Embryonic facial prominence (tissue), 1 donor: ENCODE measurements around the gene BAZ2A.

Experiments
- DNase-seq: peaks from one replicate; pipeline ENCODE4 v3.0.0-alpha.2; 2016; ENCODE audit errors: extremely low spot score

The BAZ2A gene

GRCh38 chr12:56635806-56636674, 5.9 kb upstream of the BAZ2A start:
- peak; percentile 71 for DNase-seq

DNA sequence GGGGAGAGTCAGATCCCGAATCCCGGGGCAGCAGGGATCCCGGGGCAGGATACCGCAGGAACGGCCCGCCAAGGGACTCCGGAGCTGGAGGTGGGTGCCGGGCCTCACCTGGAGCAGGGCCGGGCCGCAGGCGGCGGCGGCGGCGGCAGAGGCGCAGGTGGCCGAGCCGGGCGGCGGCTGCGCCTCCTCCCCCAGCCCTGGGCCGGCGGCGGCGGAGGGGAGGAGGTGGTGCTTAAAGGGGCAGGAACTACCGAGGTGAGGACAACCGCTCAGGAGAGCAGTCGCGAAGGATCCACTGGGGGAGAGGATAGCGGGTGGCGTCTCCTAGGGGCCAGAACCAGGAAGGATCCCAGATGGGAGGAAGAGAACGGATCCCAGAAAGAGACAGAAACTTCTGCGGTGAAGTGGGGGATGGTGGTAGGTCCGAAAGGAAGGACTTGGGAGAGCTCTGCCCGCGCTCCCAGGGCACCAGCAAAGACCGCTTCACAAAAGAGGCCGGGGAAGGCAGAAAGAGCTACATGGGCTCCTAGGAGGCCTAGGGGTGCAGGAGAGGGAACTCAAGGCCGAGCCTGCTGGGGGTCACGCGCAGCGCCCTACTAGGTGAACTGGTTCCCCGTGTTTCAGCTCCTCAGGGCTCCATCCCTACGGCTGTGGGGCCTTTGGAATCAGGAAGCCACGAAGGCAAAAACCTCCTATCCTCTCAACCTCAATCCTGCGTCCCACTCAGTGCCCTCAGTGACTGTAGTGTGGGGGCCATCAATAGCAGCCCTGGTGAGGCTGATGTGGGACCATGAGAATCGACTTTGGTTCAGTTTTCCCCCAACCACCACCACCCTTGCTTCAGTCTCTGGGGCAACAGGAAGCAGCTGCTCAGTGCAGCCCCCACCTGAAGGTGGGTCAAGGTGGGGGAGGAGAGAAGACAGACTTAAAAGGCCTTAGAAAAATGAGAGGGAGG, 5.0 kb upstream of the BAZ2A start:
- DNase-seq = peak; percentile 51

DNA sequence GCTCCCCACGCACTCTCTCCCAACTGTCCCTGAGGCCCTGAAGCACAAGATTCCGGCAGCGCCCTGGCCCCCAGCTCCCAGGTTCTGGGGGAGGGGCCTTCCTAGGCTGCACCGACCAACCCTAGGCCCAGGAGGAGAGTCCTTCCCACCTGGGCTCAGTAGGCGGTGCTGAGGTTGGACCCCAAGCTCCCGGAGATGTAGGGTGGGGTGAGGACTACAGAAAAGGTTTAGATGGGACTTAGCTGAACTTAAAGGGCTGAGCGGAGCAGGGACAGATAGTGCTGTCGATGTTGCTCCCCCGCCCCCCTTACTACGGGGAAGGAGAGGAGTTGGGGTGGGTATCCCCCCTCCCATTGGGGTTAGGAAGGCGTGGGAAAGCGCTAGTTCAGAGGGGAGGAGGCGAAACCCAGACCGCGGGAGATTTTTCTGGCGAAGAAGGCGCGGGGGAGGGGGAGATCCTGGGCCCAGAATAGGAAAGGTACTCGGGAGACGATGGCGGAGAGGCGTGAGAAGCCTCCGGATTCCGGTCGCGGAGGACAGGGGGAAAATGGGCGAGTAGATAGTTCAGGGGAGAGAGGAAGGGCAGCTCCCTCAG, 4.2 kb upstream of the BAZ2A start:
- DNase-seq = no peak

DNA sequence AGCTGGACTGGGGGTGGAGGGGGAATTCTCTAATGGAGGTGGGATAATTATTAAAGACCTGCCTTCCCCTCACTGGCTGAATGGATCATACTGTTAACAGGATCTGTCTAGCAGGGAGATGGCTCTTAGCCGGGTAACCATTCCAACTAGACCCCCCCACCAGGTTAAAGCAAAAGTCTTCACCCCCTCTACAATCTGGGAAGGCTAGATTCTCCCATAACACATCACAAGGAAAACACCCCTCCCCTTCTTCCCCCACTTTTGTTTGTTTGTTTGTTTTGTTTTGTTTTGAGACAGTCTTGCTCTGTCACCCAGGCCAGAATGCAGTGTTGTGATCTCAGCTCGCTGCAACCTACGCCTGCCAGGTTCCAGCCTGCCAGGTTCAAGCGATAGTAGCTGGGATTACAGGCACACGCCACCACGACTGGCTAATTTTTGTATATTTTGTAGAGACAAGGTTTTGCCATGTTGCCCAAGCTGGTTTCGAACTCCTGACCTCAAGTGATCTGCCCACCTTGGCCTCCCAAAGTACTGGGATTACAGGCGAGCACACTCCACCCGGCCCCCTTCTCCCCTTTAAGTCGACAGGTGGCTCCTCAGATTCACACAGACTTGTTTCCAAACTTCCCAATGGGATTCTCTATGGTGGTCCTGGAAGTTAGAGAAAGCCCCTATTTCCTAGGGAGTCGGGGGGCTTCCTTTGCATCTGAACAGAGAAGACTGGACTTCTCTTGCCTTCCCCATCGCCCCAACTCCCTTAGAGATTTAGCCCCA, 3.5 kb upstream of the BAZ2A start:
- DNase-seq = no peak

- no peak for DNase-seq
Measured at GRCh38 chr12:56632701-56633467, 2.8 kb upstream of the BAZ2A start.

- no peak for DNase-seq
Measured at GRCh38 chr12:56631790-56632700, 1.9 kb upstream of the BAZ2A start.

GRCh38 chr12:56629459-56630179, 507 bp downstream of the BAZ2A start:
- DNase-seq = no peak

GRCh38 chr12:56628671-56629458, 1.3 kb downstream of the BAZ2A start:
- DNase-seq = no peak

DNA sequence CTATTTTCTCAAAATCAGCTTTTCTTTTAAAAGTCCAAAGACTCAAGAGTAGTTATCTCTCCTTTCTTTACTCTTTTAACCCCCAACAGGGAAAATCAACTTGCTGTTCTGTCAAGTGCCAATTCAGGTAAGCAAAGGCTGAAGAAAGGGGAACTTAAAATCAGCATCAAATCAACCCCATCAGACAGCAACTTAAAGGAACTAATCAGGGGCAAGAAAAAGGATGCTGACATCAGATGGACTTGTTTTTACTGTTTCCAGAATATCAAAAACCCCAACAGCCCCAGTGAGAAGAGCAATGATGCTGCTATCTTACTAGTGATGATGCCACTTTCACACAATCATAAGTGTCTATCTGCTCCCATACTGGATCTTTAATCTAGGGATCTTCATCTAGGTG, 3.4 kb downstream of the BAZ2A start:
- DNase-seq = no peak

DNA sequence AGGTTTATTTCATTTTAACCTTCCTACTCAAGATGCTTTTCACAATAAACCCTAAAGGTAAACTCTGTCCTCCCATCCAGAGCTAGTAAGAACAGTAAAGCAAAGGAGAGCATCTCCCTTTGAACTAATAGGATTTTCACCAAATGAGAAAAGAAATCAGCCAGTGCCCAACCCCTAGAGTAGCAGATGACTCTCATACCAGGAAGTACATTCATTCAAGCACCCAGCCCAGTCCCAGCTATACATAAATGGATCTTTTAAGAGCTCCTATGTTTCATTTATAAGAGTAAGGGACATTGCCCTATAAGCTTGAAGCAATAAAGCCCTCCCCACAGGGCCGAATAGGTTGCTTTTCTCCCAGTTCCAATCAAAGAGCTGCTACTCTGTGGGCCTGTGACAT, 7.6 kb downstream of the BAZ2A start:
- no peak for DNase-seq

DNA sequence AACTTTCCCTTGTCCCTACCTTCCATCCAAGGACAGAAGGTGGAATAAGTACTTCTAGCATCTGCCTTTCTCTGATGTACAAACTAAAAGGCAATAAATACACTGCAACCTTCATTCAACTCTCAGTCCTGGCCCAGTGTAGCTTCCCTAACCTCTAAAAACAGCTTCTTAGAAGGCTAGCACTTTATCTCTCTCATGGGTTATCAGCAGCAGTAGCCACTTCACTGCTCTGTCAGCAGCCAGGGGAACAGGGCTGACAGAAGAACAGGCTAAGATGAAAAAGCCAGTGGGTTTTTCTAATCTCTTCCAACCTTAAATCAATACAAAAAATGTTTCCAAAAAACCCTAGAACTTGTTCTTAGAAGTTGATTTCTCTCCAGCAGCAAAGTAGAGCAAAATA, 13.2 kb downstream of the BAZ2A start:
- DNase-seq = no peak

GRCh38 chr12:56616244-56616643, 13.9 kb downstream of the BAZ2A start:
- no peak for DNase-seq

GRCh38 chr12:56614627-56615026, 15.5 kb downstream of the BAZ2A start:
- DNase-seq = no peak

- no peak for DNase-seq
Measured at GRCh38 chr12:56604355-56604754, 25.8 kb downstream of the BAZ2A start.

GRCh38 chr12:56602239-56602638, 27.9 kb downstream of the BAZ2A start:
- no peak for DNase-seq

DNA sequence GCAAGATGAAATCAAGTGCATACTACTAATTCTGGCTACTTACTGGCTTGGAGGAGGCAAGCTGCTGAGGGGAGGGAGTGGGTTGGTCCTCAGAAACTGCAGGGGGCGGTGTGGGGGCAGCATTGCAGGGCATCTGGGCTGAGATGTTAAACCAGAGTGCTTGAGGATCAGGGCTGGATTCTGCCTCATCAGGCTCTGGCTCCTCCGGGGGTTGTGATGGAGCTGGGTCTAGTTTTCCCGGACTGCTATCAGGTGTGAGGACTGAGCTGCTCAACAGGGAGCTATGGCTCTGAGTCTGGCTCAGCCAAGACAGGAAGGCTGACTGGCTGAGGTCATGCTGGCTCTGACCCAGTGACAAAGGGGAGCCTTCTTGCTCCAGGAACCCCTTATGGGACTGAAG, 28.6 kb downstream of the BAZ2A start:
- no peak for DNase-seq

DNA sequence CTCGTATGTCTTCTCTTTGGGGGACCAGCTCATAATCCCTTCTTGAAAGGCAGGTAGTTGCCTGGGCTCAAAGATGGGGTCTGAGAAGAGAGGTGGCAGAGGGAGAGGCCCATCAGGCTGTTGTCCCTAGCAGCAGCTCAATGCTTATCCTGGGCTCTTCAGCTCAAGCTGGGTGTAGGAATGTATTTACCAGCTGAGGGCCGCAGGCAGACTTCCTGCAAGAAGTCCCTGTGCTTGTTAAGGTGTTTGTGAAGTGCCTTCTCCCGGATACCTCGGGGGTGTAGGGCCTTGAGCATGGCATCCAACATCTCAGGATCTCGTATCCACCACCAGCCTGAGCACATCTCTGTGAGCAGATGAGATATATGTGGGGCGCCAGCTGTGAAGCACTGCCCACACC, 29.4 kb downstream of the BAZ2A start:
- DNase-seq = no peak

DNA sequence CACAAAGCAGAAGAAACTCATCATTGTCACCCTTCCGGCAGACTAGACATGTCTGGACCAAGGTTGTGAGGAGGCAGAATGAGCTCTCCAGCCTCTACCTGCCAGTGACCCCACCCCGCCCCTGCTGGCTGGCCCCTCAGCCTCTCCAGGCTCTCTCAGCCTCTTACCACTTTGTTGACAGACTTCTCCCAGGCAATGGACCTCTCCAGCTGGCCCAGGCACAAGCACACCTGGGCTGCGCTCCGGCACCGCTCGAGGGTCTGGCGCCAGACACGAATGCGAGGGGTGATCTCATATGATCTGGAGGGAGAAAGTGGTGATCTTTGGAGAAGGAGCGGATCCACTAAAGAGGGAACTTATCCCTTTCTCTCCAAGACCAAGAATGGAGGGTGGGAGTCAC, 30.3 kb downstream of the BAZ2A start:
- DNase-seq = no peak
